Inflammatory macrophage treated with lipopolysaccharide for 1 hour (primary cell): Measurements from ENCODE around the gene TEN1.

Experiments used
- DNase-seq, 2 donors: peaks; one replicate each; pipeline ENCODE4 v3.0.0-alpha.2; 2020 to 2022

The TEN1 gene

GRCh38 chr17:76008208-76008607, 29.2 kb downstream of the TEN1 start:
- DNase-seq: no peak

- no peak for DNase-seq
Measured at GRCh38 chr17:76008630-76009425, 29.8 kb downstream of the TEN1 start.

- DNase-seq: no peak
Measured at GRCh38 chr17:76009447-76009846, 30.4 kb downstream of the TEN1 start.

GRCh38 chr17:76009969-76010661, 31.1 kb downstream of the TEN1 start:
- no peak for DNase-seq

- DNase-seq: no peak
Measured at GRCh38 chr17:76011951-76012350, 32.9 kb downstream of the TEN1 start.

- no peak for DNase-seq
Measured at GRCh38 chr17:76013377-76013932, 34.4 kb downstream of the TEN1 start.

- DNase-seq: peak; percentile 27 to 75
Measured at GRCh38 chr17:76014100-76014924, 35.3 kb downstream of the TEN1 start.

- DNase-seq: no peak
Measured at GRCh38 chr17:76014925-76015261, 35.9 kb downstream of the TEN1 start.

GRCh38 chr17:76017481-76018339, 38.7 kb downstream of the TEN1 start:
- no peak for DNase-seq

- DNase-seq: no peak
Measured at GRCh38 chr17:76018340-76018680, 39.3 kb downstream of the TEN1 start.

- DNase-seq: no peak
Measured at GRCh38 chr17:76018801-76019200, 39.8 kb downstream of the TEN1 start.

- DNase-seq: no peak
Measured at GRCh38 chr17:76019833-76020467, 40.9 kb downstream of the TEN1 start.

- no peak for DNase-seq
Measured at GRCh38 chr17:76022285-76022684, 43.2 kb downstream of the TEN1 start.

GRCh38 chr17:76022973-76023899, 44.2 kb downstream of the TEN1 start:
- DNase-seq: no peak

- no peak for DNase-seq
Measured at GRCh38 chr17:76023900-76024237, 44.8 kb downstream of the TEN1 start.

GRCh38 chr17:76024353-76024752, 45.3 kb downstream of the TEN1 start:
- DNase-seq: no peak

- no peak for DNase-seq
Measured at GRCh38 chr17:76025294-76025693, 46.3 kb downstream of the TEN1 start.

- DNase-seq: no peak
Measured at GRCh38 chr17:76026714-76027158, 47.7 kb downstream of the TEN1 start.

GRCh38 chr17:76027159-76027839, 48.3 kb downstream of the TEN1 start, which contains the start of gene EVPL:
EVPL (minus strand) TSS chr17:76027306; CDS start chr17:76027198, 108 bp downstream.
- peak; percentile 22 to 57 for DNase-seq
